ENCODE measurements around the gene AGGF1. TPM values are rescaled to one million over a fixed set of nuclear protein-coding genes. Genes with fewer than 3 reads are reported as not detected.
A peak's percentile ranks its signal among the peaks of the same experiment; 100 is the strongest.

The AGGF1 gene
- 22.7 and 23.7 TPM in 2 replicates for total RNA-seq
- long read RNA-seq, full-length matches to known transcripts, result 5 of 58 reads
- long read RNA-seq, partial matches to known transcripts, result 52 of 58 reads
- long read RNA-seq, other reads (novel, unspliced or antisense), result 1 of 58 reads

- peaks cover 6% of the 10 kb centered on the region for H3K27me3 Mint-ChIP-seq (ENCODE audit: unreplicated experiment)
- H3K4me1 Mint-ChIP-seq (ENCODE audit: unreplicated experiment), result peaks cover 20% of the 10 kb centered on the region
- peak; percentile 93 for DNase-seq (ENCODE audit: extremely low spot score, unreplicated experiment)
- H3K4me3 Mint-ChIP-seq (ENCODE audit: unreplicated experiment), result peak within 1 kb of the TSS; percentile 94
- TF ChIP-seq CTCF (IDR thresholded peaks at IDR 0.05), result no peak
- H3K9me3 Mint-ChIP-seq (ENCODE audit: unreplicated experiment), result no peaks in the 10 kb centered on the region
- peaks cover 10% of the 10 kb centered on the region for H3K36me3 Mint-ChIP-seq (ENCODE audit: unreplicated experiment)
- peak within 1 kb of the TSS; percentile 94 for H3K27ac Mint-ChIP-seq (ENCODE audit: unreplicated experiment)
Measured at GRCh38 chr5:77030097-77031071, at the start of gene AGGF1. TSS of gene AGGF1 (plus strand) at chr5:77030404. CDS start at chr5:77030767, 363 bp downstream.

GRCh38 chr5:76980518-76981144, 49.6 kb upstream of the AGGF1 start:
- H3K27ac Mint-ChIP-seq (ENCODE audit: unreplicated experiment), result no peak overlapping the region
- H3K27me3 Mint-ChIP-seq (ENCODE audit: unreplicated experiment), result peaks cover 3% of the 10 kb centered on the region
- no peaks in the 10 kb centered on the region for H3K9me3 Mint-ChIP-seq (ENCODE audit: unreplicated experiment)
- no peaks in the 10 kb centered on the region for H3K36me3 Mint-ChIP-seq (ENCODE audit: unreplicated experiment)
- H3K4me3 Mint-ChIP-seq (ENCODE audit: unreplicated experiment), result no peak overlapping the region
- DNase-seq (ENCODE audit: extremely low spot score, unreplicated experiment), result no peak
- TF ChIP-seq CTCF (IDR thresholded peaks at IDR 0.05), result no peak
- H3K4me1 Mint-ChIP-seq (ENCODE audit: unreplicated experiment), result no peaks in the 10 kb centered on the region

GRCh38 chr5:76982450-76982849, 47.8 kb upstream of the AGGF1 start:
- TF ChIP-seq CTCF (IDR thresholded peaks at IDR 0.05), result no peak
- H3K9me3 Mint-ChIP-seq (ENCODE audit: unreplicated experiment), result no peaks in the 10 kb centered on the region
- no peak overlapping the region for H3K4me3 Mint-ChIP-seq (ENCODE audit: unreplicated experiment)
- H3K4me1 Mint-ChIP-seq (ENCODE audit: unreplicated experiment), result no peaks in the 10 kb centered on the region
- H3K36me3 Mint-ChIP-seq (ENCODE audit: unreplicated experiment), result no peaks in the 10 kb centered on the region
- DNase-seq (ENCODE audit: extremely low spot score, unreplicated experiment), result no peak
- peaks cover 3% of the 10 kb centered on the region for H3K27me3 Mint-ChIP-seq (ENCODE audit: unreplicated experiment)
- H3K27ac Mint-ChIP-seq (ENCODE audit: unreplicated experiment), result no peak overlapping the region

GRCh38 chr5:76983468-76983867, 46.7 kb upstream of the AGGF1 start:
- Mint-ChIP-seq H3K27ac (ENCODE audit: unreplicated experiment) (no peak overlapping the region), H3K36me3 (ENCODE audit: unreplicated experiment) (no peaks in the 10 kb centered on the region), H3K9me3 (ENCODE audit: unreplicated experiment) (no peaks in the 10 kb centered on the region), H3K4me3 (ENCODE audit: unreplicated experiment) (no peak overlapping the region), H3K27me3 (ENCODE audit: unreplicated experiment) (peaks cover 3% of the 10 kb centered on the region), H3K4me1 (ENCODE audit: unreplicated experiment) (no peaks in the 10 kb centered on the region)
- DNase-seq (ENCODE audit: extremely low spot score, unreplicated experiment), result no peak
- no peak for TF ChIP-seq CTCF (IDR thresholded peaks at IDR 0.05)

All from osteocyte (in vitro differentiated cells).